Keratinocyte (primary cell): Measurements from ENCODE around the gene DPM2. TPM values are rescaled to one million over a fixed set of nuclear protein-coding genes. Genes with fewer than 3 reads are reported as not detected.

Experiments used
- DNase-seq: peaks from one replicate; pipeline ENCODE4 v3.0.0-alpha.2; 2011; ENCODE audit warnings: low read depth, missing footprints, low spot score
- FAIRE-seq: peaks from 2 replicates; lab custom pipeline; 2011; peaks lifted over from hg19 to GRCh38; lab: Jason Lieb, UNC
- H2AFZ ChIP-seq: 2 replicates; pipeline ENCODE4 v1.6.0; 2012; ENCODE audit warnings: low read length, control low read depth, inconsistent platforms; ENCODE audit not compliant: control insufficient read depth
- H3K27ac ChIP-seq: 2 replicates; pipeline ENCODE4 v1.5.1; 2011; ENCODE audit warnings: low read length; ENCODE audit not compliant: control insufficient read depth, insufficient read depth
- H3K27me3 ChIP-seq: 3 replicates; pipeline ENCODE4 v1.6.0; 2011; ENCODE audit warnings: low read length; ENCODE audit not compliant: control insufficient read depth, insufficient read depth; ENCODE audit errors: extremely low read depth
- H3K36me3 ChIP-seq, 2 experiments: 2 replicates in 1 of 2; 3 replicates in 1 of 2; pipeline ENCODE4 v1.5.1; 2011; ENCODE audit warnings: low read length in 2 of 2, mild to moderate bottlenecking in 1 of 2; ENCODE audit not compliant: control insufficient read depth in 2 of 2, insufficient read depth in 2 of 2; ENCODE audit errors: extremely low read depth in 1 of 2
- H3K4me1 ChIP-seq: 3 replicates; pipeline ENCODE4 v1.5.1; 2011; ENCODE audit warnings: low read length; ENCODE audit not compliant: control insufficient read depth, insufficient read depth; ENCODE audit errors: extremely low read depth
- H3K4me2 ChIP-seq: 3 replicates; pipeline ENCODE4 v1.6.0; 2011; ENCODE audit warnings: low read depth, low read length; ENCODE audit not compliant: control insufficient read depth, insufficient read depth; ENCODE audit errors: extremely low read depth
- H3K4me3 ChIP-seq, 3 experiments: fragments of 200-600 bp in 1 of 3; sonication (generic) in 1 of 3; 2 replicates in 2 of 3; 3 replicates in 1 of 3; pipeline ENCODE4 v1.5.1; 2011 to 2016; ENCODE audit warnings: low read length in 3 of 3, mild to moderate bottlenecking in 3 of 3, control low read depth in 2 of 3, inconsistent platforms in 1 of 3, low read depth in 1 of 3, mixed read lengths in 1 of 3, mixed run types in 1 of 3, moderate library complexity in 1 of 3; ENCODE audit not compliant: control insufficient read depth in 2 of 3, insufficient read depth in 2 of 3; ENCODE audit errors: extremely low read depth in 1 of 3
- H3K79me2 ChIP-seq: 2 replicates; pipeline ENCODE4 v1.6.0; 2012; ENCODE audit warnings: low read length; ENCODE audit not compliant: control insufficient read depth, insufficient read depth
- H3K9ac ChIP-seq: 3 replicates; pipeline ENCODE4 v1.6.0; 2011; ENCODE audit warnings: low read length; ENCODE audit not compliant: control insufficient read depth, insufficient read depth; ENCODE audit errors: extremely low read depth
- H3K9me1 ChIP-seq: 3 replicates; pipeline ENCODE4 v1.6.0; 2011; ENCODE audit warnings: low read length; ENCODE audit not compliant: control insufficient read depth, insufficient read depth; ENCODE audit errors: extremely low read depth
- H3K9me3 ChIP-seq: 2 replicates; pipeline ENCODE4 v1.5.1; 2012; ENCODE audit warnings: low read depth, low read length; ENCODE audit not compliant: control insufficient read depth
- H4K20me1 ChIP-seq: 3 replicates; pipeline ENCODE4 v1.6.0; 2011; ENCODE audit warnings: low read length; ENCODE audit not compliant: control insufficient read depth, insufficient read depth; ENCODE audit errors: extremely low read depth
- CTCF ChIP-seq, 3 experiments: IDR thresholded peaks in 1 of 3; conservative IDR thresholded peaks in 1 of 3; optimal IDR thresholded peaks in 1 of 3; 2 replicates in 2 of 3; 3 replicates in 1 of 3; pipeline versions ENCODE3 to v1.5.1; 2011; ENCODE audit warnings: low read length in 3 of 3, mild to moderate bottlenecking in 3 of 3, moderate library complexity in 2 of 3, control low read depth in 1 of 3, inconsistent platforms in 1 of 3; ENCODE audit not compliant: insufficient read depth in 2 of 3; ENCODE audit errors: extremely low read depth in 1 of 3
- EZH2 ChIP-seq: IDR thresholded peaks from one replicate; pipeline ENCODE4 v1.6.1; 2012; ENCODE audit warnings: inconsistent platforms, mild to moderate bottlenecking, low read length, moderate library complexity
- dilution Hi-C: fragments of 300-500 bp; cut with MboI; formaldehyde crosslinking; loops from one replicate; pipeline ENCODE4 v1.7.0; 2020; ENCODE audit warnings: low sequenced_read_pairs; ENCODE audit not compliant: extremely low pct_ligation_motif_present
- polyA plus RNA-seq, 5 experiments: library from polyadenylated mRNA; depleted of rRNA in 3 of 5; stranded (reverse) in 3 of 5; stranded (forward) in 1 of 5; unstranded in 1 of 5; fragments of >200 nt; gene quantifications; 1 replicate in 1 of 5; 2 replicates in 3 of 5; 3 replicates in 1 of 5; pipeline versions ENCODE4 v1.2.1 to v1.2.3, GENCODE V29; 2011 to 2012; ENCODE audit warnings: missing spikeins in 2 of 5, low read depth in 1 of 5, low replicate concordance in 1 of 5

The DPM2 gene
- polyA plus RNA-seq, 1 donor (not counting 4 experiments of a cell fraction or from before 2014, with no cell fraction given) = 31.1 TPM

GRCh38 chr9:127965953-127966352 lies 28.3 kb upstream of the DPM2 start:
- Histone ChIP-seq H3K4me2 (peak overlapping the region; percentile 67), H3K4me1 (peaks cover 62% of the 10 kb centered on the region), H3K27me3 (no peaks in the 10 kb centered on the region), H3K9ac (peak overlapping the region; percentile 72), H2AFZ (peak overlapping the region; percentile 74), H3K36me3 (peaks cover 0 to 3% of the 10 kb centered on the region in 2 experiments), H3K79me2 (peaks cover 7% of the 10 kb centered on the region), H3K9me1 (no peaks in the 10 kb centered on the region), H3K9me3 (no peaks in the 10 kb centered on the region), H3K4me3 (no peak overlapping the region), H3K27ac (peak overlapping the region; percentile 79), H4K20me1 (no peaks in the 10 kb centered on the region)
- dilution Hi-C loops = no loop called here
- TF ChIP-seq EZH2 (no peak), CTCF (optimal IDR thresholded peaks at IDR 0.05 in 1 of 3, IDR thresholded peaks at IDR 0.05 in 1 of 3, conservative IDR thresholded peaks at IDR 0.05 in 1 of 3; ENCODE audit: extremely low read depth in 1 of 3, insufficient read depth in 2 of 3, low read length in 3 of 3) (no peak)
- DNase-seq (no peak), FAIRE-seq (no peak)

GRCh38 chr9:127963359-127964064 lies 25.9 kb upstream of the DPM2 start:
- Histone ChIP-seq H3K9ac (no peak overlapping the region), H3K79me2 (peaks cover 7% of the 10 kb centered on the region), H3K9me1 (no peaks in the 10 kb centered on the region), H3K4me2 (no peak overlapping the region), H3K4me3 (no peak overlapping the region), H3K4me1 (peaks cover 51% of the 10 kb centered on the region), H4K20me1 (no peaks in the 10 kb centered on the region), H3K27ac (no peak overlapping the region), H3K9me3 (no peaks in the 10 kb centered on the region), H3K27me3 (no peaks in the 10 kb centered on the region), H3K36me3 (peaks cover 0 to 3% of the 10 kb centered on the region in 2 experiments), H2AFZ (no peak overlapping the region)
- FAIRE-seq = no peak
- TF ChIP-seq CTCF (optimal IDR thresholded peaks at IDR 0.05 in 1 of 3, IDR thresholded peaks at IDR 0.05 in 1 of 3, conservative IDR thresholded peaks at IDR 0.05 in 1 of 3; ENCODE audit: extremely low read depth in 1 of 3, insufficient read depth in 2 of 3, low read length in 3 of 3) (no peak), EZH2 (no peak)
- dilution Hi-C loops = no loop called here
- no peak for DNase-seq
